SKM-1 (cell line): Measurements from ENCODE around the gene RAB40AL.
"Not testable (repeated sequence)": the region's sequence is repeated elsewhere in the genome, so short reads cannot be mapped to it uniquely, and the experiment has no call there.

Experiments
- DNase-seq: peaks from one replicate; lab custom pipeline; 2025; ENCODE audit not compliant: unreplicated experiment; lab: John Stamatoyannopoulos, UW

RAB40AL gene

GRCh38 chrX:102936972-102937371 is at the start of gene RAB40AL:
TSS of gene RAB40AL (plus strand) at chrX:102937272. CDS start at chrX:102937319, 47 bp downstream.
- DNase-seq, result not testable (repeated sequence)

GRCh38 chrX:102887687-102888086 is 49.4 kb upstream of the RAB40AL start:
- DNase-seq, result no peak

- no peak for DNase-seq
Measured at GRCh38 chrX:102892103-102892502, 45.0 kb upstream of the RAB40AL start.

DNA sequence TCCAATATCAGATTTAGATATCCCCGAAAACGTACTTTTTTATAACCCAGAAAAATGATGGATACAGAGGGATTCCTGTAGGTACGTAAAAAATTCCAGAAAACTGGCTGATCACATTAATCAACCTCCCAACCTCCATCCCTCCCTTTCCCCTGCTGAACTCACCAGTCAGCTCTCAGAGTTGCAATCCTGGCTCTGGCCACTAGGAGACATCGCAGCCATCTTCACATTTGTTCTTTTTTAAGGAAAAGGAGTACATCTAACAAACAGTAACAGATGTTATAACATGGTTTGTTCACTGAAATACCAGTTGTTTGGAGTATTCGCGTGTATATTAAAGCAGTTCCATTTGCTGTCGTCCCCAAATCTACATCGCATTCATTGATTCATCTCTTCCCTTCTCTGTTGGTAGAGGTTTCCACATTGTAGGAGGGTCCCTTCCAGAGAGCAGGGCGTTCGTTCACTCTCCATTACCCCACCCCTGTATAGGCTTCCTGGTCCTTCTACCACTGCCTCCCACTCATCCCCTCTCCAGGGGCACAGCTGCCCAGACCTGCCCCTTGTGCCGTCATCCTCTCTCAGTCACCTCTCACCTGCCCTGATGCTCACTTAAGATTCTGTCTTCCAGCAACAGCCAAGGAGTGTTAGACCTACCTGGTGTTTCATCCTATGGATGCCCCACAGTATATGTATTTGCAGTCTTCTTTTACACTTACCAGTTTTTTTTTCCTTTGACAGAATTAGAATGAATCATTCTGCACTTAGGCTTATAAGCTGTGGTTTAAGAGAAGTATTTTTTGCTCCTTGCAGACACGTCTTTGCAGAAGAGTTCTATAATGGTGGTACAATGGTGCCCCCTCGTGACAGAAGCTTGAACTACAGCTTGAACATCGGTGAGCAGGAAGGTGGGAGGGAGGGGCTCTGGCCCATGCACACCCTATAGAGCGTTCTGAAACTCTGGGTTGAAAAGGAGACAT is 36.8 kb upstream of the RAB40AL start:
- peak; percentile 15 for DNase-seq

- DNase-seq, result no peak
Measured at GRCh38 chrX:102902355-102902754, 34.7 kb upstream of the RAB40AL start.

- no peak for DNase-seq
Measured at GRCh38 chrX:102930990-102931756, 5.9 kb upstream of the RAB40AL start.

DNA sequence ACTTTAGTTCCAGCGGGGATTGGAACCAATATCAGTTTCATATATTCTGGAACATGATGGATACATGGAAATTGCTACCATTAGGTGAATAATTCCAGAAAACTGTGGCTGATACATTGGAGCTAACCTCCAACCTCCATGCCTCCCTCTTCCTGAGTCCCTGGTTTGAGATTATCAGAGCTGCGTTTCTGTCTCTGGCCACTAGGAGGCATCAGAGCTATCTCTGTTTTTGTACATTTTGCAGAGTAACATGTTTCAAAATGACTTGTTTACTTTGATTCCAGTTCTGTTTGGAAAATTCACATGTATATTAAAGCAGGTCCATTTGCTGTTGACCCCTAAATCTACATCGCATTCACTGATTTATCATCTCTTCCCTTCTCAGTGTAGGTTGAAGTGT is 2.4 kb upstream of the RAB40AL start:
- DNase-seq, result no peak

- DNase-seq, result peak; percentile 21
Measured at GRCh38 chrX:102950908-102951866, 14.1 kb downstream of the RAB40AL start.

- DNase-seq, result no peak
Measured at GRCh38 chrX:102957751-102958150, 20.7 kb downstream of the RAB40AL start.

DNA sequence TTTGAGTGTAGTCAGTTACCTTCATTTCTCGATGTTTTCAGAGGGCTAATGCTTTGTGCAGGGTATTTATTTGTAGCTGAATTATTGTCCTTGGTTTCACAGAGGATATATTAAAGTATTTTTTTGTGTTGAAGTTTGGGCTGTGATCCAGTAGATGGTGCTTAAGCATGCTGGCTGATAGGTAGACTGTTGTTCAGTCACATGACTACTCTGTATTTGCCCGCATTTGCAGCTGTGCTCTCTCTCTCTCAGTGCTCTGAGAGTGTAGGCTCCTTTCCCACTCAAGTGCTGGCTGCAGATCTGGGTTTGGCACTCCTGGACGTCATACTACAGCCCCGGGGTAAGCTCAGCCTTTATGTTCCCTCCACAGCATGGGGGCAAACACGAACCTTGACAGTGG is 21.7 kb downstream of the RAB40AL start:
- no peak for DNase-seq

DNA sequence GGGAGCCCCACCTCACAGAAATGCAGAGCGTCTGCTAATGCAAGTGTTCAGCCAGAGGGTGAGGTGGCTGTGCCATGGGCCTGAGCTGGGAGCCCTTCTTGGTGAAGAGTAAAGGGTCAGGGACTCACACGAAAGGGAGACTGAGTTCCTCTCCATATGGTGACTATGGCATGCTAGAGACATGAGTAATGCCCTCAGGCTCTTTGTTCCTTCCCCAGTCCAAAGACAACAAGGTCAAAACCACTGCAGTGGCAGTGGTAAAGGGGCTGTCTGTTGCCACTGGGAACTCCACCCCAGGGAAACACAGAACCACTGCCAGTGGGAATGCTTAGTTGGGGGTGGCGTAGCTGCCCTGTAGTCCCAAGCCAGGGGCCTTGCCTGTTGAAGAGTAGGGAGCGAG is 22.4 kb downstream of the RAB40AL start:
- DNase-seq, result no peak

DNA sequence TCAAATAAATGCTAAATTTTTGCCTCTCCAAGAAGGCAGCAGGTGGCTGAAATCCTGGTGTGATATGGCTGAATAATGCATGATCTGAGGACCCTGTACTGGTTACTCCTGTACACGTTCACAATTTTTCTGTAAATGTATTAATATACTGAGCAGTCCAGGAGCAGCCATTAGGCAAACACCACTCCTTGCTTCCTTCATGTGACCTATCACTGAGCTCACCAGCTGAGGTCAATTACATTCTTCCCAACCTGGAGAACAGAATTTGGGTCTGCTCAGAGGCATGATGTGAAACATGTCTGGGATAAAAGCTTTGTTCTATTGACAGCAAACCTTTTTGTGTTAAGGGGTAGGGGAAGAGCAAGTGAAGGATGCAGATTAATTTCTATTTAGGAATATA is 26.9 kb downstream of the RAB40AL start:
- no peak for DNase-seq

DNA sequence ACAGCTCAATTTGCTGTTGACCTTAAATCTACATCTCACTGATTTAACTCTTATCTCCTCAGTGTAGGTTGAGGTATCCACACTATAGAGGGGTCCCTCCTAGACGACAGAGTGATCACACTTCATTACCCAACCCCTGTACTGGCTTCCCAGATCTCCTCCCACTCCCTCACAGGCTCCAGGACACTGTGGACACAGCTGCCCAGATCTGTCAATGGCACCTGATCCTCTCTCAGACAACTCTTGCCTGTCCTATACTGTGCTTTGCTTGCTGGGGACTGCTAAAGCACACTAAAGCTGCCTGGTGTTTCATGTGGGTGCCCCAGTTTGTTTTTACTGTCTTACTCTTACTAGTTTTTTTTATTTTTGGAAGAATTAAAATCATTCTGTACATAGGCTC is 27.9 kb downstream of the RAB40AL start:
- DNase-seq, result no peak

GRCh38 chrX:102966701-102967100 is 29.6 kb downstream of the RAB40AL start:
- DNase-seq, result no peak

GRCh38 chrX:102968216-102968615 is 31.1 kb downstream of the RAB40AL start:
- no peak for DNase-seq

- DNase-seq, result not testable (repeated sequence)
Measured at GRCh38 chrX:102971536-102971935, 34.5 kb downstream of the RAB40AL start.

GRCh38 chrX:102975016-102975415 is 37.9 kb downstream of the RAB40AL start:
- no peak for DNase-seq

GRCh38 chrX:102976286-102976685 is 39.2 kb downstream of the RAB40AL start:
- DNase-seq, result peak; percentile 31

- DNase-seq, result no peak
Measured at GRCh38 chrX:102976793-102977495, 39.9 kb downstream of the RAB40AL start.

DNA sequence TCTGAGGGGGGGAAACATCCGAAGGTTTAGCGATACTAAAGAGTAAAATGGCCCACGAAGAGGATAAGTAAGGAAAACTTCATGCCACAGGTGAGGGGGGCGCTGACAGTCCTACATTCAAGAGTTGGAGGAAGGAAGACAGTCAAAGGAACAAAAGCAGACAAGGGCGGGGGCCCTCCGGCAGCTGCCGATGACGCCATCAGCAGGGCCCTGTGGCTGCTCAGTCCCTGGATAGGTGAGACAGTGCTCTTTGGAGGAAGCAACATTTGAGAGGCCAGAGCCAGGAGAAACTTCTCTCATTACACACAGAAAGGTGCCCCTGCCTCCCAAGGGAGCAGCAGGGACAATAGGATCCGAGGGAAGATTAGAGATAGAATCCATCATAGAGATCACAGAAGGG is 41.5 kb downstream of the RAB40AL start:
- DNase-seq, result no peak
